ENCODE measurements around the gene LARP1B.
"Not testable (repeated sequence)": the region's sequence is repeated elsewhere in the genome, so short reads cannot be mapped to it uniquely, and the experiment has no call there.

The LARP1B gene

GRCh38 chr4:128060699-128061565 lies at the start of gene LARP1B:
Gene LARP1B (plus strand): TSS chr4:128061312. CDS start chr4:128074952, 13,640 bp downstream.
- DNase-seq (ENCODE audit: low read depth in 2 of 2): peak; percentile 84 to 93

DNA sequence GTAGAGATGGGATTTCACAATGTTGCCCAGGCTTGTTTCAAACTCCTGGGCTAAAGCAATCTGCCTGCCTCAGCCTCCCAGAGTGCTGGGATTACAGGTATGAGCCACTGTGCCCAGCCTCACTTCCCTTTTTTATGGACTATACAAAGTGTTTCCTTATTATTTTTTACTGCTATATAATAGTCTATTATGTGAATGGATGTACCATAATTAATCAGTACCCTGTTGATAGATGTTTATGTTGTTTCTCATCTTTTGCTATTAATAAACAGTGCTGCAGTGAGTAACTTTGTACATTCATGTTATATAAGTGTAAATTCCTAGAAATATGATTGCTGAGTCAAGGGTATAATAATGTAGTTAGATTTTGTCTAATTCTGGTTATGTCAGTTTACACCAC lies 35.8 kb upstream of the LARP1B start:
- DNase-seq (ENCODE audit: low read depth in 2 of 2): no peak

- no peak for DNase-seq (ENCODE audit: low read depth in 2 of 2)
These were observed 31.2 kb upstream of the LARP1B start for GRCh38 chr4:128029907-128030306.

GRCh38 chr4:128031756-128032384 lies 29.2 kb upstream of the LARP1B start:
- no peak for DNase-seq (ENCODE audit: low read depth in 2 of 2)

DNA sequence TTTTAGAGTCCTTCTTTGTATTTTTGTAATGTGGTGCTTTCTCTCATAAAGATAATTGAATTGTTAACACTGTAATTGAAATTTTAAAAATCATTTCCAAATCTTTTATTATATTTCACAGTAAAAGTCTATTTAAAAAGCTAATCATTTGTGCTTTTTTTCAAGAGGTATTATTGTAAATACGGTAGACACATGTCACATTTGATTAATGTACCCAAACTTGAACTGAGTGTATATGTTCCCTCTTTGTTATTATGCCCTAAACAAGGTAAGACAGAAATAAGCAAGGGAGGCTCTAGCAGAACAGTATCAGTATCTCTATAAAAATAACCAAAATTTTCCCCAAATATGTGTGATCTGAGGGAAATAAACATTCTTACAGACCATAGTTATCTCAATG lies 21.5 kb upstream of the LARP1B start:
- DNase-seq (ENCODE audit: low read depth in 2 of 2): no peak

GRCh38 chr4:128047019-128047418 lies 14.1 kb upstream of the LARP1B start:
- not testable (repeated sequence) for DNase-seq (ENCODE audit: low read depth in 2 of 2)

GRCh38 chr4:128047514-128047913 lies 13.6 kb upstream of the LARP1B start:
- DNase-seq (ENCODE audit: low read depth in 2 of 2): not testable (repeated sequence)

- not testable (repeated sequence) for DNase-seq (ENCODE audit: low read depth in 2 of 2)
These were observed 9.9 kb upstream of the LARP1B start for GRCh38 chr4:128051229-128051628.

GRCh38 chr4:128054907-128055306 lies 6.2 kb upstream of the LARP1B start:
- DNase-seq (ENCODE audit: low read depth in 2 of 2): not testable (repeated sequence)

DNA sequence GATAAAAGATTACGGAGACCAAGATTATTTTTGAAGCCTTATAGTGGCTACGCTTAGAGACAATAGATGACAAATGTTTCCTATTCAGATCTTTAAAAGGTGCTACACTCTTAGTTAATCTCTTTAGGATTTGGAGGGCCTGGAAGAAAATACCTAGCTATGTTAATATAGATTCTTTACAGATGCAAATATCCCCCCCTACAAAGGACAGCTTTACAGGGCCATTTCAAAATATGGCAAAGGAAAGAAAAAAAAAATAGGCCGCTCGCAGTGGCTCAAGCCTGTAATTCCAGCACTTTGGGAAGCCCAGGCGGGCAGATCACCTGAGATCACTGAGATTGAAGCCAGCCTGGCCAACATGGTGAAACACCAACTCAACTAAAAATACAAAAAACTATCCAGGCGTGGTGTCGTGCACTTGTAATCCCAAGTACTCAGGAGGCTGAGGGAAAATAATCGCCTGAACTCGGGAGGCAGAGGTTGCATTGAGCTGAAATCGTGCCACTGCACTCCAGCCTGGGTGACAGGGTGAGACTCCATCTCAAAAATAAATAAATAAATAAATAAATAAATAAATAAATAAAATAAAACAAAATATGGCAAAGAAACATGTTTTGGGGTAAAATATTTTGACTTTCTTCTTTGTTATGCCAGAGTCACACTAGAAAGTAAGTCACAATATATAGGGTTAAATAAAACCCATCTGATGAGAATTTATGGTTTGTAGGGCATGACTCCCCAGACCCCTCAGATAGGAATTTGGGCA lies 5.5 kb upstream of the LARP1B start:
- not testable (repeated sequence) for DNase-seq (ENCODE audit: low read depth in 2 of 2)

GRCh38 chr4:128056396-128056795 lies 4.7 kb upstream of the LARP1B start:
- DNase-seq (ENCODE audit: low read depth in 2 of 2): no peak

DNA sequence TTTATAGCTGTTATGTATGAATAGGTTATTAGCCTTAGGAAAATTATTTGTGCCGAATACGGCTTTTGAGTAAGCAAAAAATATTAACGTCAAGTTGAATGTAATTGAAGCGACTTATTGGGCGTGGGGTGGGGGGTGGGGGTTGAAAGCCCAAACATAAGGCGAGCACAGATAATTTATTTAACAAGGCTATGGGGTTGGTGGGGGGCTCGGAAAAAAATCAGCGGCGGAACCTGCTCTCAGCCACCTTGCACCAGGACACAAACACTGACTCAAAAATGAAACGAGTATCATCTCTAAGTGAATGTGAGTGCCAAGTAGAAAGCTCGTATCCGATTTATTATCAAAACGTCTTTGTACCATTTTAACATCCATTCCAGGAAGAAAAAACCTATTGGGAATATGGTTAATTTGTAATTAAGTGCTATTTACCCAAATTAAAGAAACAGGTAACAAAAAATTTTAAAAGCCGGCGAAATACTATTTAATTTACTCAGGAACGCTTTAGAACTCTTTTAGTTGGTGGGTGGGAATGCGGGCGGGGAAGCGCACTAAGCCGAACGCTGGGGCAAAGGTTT lies 902 bp upstream of the LARP1B start:
- no peak for DNase-seq (ENCODE audit: low read depth in 2 of 2)

DNA sequence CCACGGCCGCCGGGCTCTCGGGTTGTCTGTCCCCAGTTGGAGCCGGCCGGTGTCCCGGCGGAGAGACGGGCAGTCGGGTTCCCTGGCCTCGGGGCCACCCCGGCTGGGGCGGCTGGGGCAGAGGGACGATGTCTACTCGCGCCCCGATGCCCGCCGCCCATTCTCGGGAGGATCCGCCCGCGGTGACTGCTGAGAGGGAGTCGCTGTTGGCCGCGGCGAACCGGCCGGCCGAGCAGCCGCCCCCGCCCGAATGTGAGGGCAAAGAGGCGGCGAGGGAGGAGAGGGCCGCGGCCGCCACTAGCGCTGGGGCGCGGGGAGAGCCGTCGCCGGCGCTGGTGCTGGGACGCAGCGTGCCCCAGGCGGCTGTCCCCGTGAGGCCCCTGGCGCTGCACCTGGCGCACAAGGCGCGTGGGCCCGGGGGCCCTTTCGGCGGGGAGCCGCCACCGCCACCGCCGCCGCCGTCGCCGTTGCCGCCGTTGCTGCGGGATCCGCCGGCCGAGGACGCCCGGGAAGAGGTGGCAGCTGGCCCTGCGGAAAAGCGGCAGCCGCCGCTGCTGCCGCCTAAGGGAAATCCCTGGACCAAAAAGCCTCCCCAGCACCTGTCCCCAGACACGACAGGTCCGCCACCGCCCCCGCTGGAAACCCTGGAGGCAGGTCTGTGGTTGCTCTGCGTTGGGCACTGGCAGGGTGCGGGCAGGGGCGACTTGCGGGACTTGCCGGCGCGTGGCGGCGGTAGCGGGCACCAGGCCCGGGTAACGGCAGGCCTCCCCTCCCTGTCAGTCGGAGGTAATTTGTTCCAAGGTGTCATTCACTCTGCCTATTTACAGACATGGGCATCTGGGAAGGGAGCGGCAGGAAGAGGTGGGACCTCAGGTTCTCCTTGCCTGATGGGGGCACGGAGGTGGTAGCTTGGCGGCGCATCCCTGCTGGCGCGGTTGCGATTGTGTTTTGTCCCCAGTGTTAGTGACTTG lies 739 bp downstream of the LARP1B start:
- peak; percentile 31 to 57 for DNase-seq (ENCODE audit: low read depth in 2 of 2)

GRCh38 chr4:128066453-128066820 lies 5.3 kb downstream of the LARP1B start:
- not testable (repeated sequence) for DNase-seq (ENCODE audit: low read depth in 2 of 2)

GRCh38 chr4:128068918-128069317 lies 7.8 kb downstream of the LARP1B start:
- DNase-seq (ENCODE audit: low read depth in 2 of 2): no peak

GRCh38 chr4:128076464-128076863 lies 15.4 kb downstream of the LARP1B start:
- no peak for DNase-seq (ENCODE audit: low read depth in 2 of 2)

- not testable (repeated sequence) for DNase-seq (ENCODE audit: low read depth in 2 of 2)
These were observed 34.2 kb downstream of the LARP1B start for GRCh38 chr4:128095293-128095692.

DNA sequence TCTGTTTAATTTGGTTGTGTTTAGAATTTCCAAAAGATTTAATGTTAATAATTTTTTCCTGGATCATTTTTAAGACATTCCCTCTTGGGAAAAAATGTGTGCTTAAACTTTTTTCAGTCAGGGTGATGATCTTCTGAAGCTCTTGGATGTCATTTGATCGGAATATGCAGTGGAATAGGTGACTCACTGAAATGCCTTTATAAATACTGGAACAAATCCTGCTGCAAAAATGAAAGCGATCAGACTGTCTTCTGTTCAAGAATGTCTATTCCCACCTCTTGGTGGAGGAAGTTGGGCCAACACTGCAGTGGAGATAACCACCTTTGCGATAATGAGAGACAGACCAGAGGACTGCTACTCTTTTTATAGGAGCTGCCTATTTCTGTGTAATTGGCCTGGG lies 46.7 kb downstream of the LARP1B start:
- DNase-seq (ENCODE audit: low read depth in 2 of 2): no peak

DNA sequence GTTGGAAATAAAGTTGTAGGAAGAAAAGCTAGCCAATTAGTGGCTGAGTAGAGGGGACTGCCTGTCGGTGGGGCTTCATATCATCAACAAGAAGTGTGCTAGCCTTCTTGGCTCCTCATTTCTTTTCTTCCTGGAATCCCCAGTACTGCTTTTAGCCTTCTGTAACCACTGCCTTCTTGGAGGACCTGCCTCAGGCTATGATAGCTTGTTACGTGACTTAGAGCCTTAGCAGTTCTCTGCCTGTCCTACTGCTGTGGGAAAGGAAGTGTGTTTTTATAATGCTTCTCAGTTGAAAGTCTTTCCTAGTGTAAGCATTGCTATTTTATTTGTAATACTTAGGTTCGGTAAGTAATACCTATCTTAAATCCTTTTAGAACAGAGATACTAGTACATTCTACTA lies 61.9 kb downstream of the LARP1B start:
- DNase-seq (ENCODE audit: low read depth in 2 of 2): no peak

- no peak for DNase-seq (ENCODE audit: low read depth in 2 of 2)
These were observed 69.5 kb downstream of the LARP1B start for GRCh38 chr4:128130621-128131020.

- no peak for DNase-seq (ENCODE audit: low read depth in 2 of 2)
These were observed 73.8 kb downstream of the LARP1B start for GRCh38 chr4:128134925-128135324.

All from stimulated activated CD8-positive, alpha-beta memory T cell treated with anti-CD3 and anti-CD28 coated beads, Interleukin-7, amount 100 ng/mL, for 4 hours (primary cell).